ENCODE results near the gene TUBB6. TPM values are rescaled to one million over a fixed set of nuclear protein-coding genes. Genes with fewer than 3 reads are reported as not detected.

TUBB6 gene
- total RNA-seq, 1 experiment from 2014 or later, result 240 TPM

DNA sequence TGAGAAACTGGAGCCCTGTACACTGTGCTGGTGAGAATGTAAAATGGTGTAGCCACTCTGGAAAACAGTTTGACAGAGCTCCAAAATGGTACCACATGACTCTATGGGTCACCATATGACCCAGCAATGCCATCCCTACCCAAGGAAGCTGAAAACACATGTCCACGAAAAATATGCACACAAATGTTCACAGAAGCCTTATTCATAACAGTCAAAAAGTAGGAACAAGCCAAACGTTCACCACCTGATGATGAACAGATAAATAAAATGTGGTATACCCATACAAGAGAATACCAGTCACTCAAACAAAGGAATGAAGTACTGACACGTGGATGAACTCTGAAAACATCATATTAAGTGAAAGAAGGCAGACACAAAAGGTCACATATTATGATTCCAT is 64.4 kb downstream of the TUBB6 start:
- DNase-seq (ENCODE audit: low spot score) (no peak), ATAC-seq (no peak)
- Mint-ChIP-seq H3K9me3 (no peaks in the 10 kb centered on the region), H3K4me1 (peaks cover 34% of the 10 kb centered on the region), H3K4me3 (no peak overlapping the region), H3K36me3 (peaks cover 23% of the 10 kb centered on the region), H3K27me3 (ENCODE audit: low read depth) (no peaks in the 10 kb centered on the region), H3K27ac (no peak overlapping the region)
- CTCF ChIA-PET, result interaction anchor here (2.1 kb wide), 1 partner anchor 44 kb away, joined by 9 read pairs; no protein-coding TSS in a partner anchor
- no peak for TF ChIP-seq OVOL2 (CRISPR knock-in tag; IDR thresholded peaks at IDR 0.05; ENCODE audit: borderline replicate concordance)
- no peak for TF ChIP-seq SP1 (CRISPR knock-in tag; conservative IDR thresholded peaks at IDR 0.05)
- no peak for TF ChIP-seq TCF7 (CRISPR knock-in tag; IDR thresholded peaks at IDR 0.05; ENCODE audit: low read depth)
- TF ChIP-seq TEAD1 (CRISPR knock-in tag; IDR thresholded peaks at IDR 0.05), result no peak
- TF ChIP-seq, protein P1, sequence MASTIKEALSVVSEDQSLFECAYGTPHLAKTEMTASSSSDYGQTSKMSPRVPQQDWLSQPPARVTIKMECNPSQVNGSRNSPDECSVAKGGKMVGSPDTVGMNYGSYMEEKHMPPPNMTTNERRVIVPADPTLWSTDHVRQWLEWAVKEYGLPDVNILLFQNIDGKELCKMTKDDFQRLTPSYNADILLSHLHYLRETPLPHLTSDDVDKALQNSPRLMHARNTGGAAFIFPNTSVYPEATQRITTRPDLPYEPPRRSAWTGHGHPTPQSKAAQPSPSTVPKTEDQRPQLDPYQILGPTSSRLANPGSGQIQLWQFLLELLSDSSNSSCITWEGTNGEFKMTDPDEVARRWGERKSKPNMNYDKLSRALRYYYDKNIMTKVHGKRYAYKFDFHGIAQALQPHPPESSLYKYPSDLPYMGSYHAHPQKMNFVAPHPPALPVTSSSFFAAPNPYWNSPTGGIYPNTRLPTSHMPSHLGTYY (CRISPR knock-in tag; IDR thresholded peaks at IDR 0.05), result no peak
- TF ChIP-seq NR2C2 (CRISPR knock-in tag; IDR thresholded peaks at IDR 0.05), result no peak
- no peak for TF ChIP-seq ETV6 (CRISPR knock-in tag; IDR thresholded peaks at IDR 0.05)
- no peak for TF ChIP-seq ATF1 (CRISPR knock-in tag; IDR thresholded peaks at IDR 0.05)
- POLR2A ChIA-PET, result no interaction called here

DNA sequence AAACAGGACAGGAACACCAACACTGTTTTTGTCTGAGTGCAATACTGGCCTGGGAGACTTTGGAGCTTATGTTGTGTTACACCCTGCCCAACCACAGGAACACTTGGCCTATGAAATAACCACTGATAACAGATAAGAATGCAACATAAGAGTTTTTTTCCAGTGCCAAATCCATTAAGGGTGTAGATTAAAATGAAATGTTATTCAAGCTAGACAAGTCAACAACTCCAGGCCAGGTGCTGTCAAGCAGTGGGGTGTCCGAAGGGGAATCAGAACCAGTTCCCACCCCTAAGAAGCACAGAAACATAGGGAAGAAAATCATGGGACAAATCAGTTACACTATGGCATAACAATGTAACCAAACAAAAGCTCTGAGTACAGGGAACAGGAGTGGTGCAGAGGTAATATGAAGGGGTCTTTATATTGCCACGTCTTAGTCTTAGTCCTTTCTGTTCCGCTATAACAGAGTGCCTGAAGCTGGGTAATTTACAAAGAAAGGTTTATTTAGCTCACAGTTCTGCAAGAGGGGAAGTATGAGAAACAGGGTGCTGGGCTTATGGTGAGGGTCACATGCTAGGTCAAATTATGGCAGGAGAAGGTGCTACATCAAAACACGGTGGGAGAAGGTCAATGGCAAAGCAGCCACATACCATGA is 65.2 kb downstream of the TUBB6 start:
- H3K27ac Mint-ChIP-seq, result peak overlapping the region; percentile 13; the same call in 1 of the 2 replicates
- H3K27me3 Mint-ChIP-seq (ENCODE audit: low read depth), result no peaks in the 10 kb centered on the region
- POLR2A ChIA-PET, result no interaction called here
- CTCF ChIA-PET, result interaction anchor here (0.6 to 2.1 kb wide), 3 partner anchors 45 to 90 kb away, joined by 3 to 9 read pairs (median 3); no protein-coding TSS in a partner anchor
- DNase-seq (ENCODE audit: low spot score) (no peak), ATAC-seq (no peak)
- H3K9me3 Mint-ChIP-seq, result no peaks in the 10 kb centered on the region
- H3K4me1 Mint-ChIP-seq, result peaks cover 39% of the 10 kb centered on the region
- TF ChIP-seq, protein P2, sequence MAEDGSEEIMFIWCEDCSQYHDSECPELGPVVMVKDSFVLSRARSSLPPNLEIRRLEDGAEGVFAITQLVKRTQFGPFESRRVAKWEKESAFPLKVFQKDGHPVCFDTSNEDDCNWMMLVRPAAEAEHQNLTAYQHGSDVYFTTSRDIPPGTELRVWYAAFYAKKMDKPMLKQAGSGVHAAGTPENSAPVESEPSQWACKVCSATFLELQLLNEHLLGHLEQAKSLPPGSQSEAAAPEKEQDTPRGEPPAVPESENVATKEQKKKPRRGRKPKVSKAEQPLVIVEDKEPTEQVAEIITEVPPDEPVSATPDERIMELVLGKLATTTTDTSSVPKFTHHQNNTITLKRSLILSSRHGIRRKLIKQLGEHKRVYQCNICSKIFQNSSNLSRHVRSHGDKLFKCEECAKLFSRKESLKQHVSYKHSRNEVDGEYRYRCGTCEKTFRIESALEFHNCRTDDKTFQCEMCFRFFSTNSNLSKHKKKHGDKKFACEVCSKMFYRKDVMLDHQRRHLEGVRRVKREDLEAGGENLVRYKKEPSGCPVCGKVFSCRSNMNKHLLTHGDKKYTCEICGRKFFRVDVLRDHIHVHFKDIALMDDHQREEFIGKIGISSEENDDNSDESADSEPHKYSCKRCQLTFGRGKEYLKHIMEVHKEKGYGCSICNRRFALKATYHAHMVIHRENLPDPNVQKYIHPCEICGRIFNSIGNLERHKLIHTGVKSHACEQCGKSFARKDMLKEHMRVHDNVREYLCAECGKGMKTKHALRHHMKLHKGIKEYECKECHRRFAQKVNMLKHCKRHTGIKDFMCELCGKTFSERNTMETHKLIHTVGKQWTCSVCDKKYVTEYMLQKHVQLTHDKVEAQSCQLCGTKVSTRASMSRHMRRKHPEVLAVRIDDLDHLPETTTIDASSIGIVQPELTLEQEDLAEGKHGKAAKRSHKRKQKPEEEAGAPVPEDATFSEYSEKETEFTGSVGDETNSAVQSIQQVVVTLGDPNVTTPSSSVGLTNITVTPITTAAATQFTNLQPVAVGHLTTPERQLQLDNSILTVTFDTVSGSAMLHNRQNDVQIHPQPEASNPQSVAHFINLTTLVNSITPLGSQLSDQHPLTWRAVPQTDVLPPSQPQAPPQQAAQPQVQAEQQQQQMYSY (CRISPR knock-in tag; IDR thresholded peaks at IDR 0.05), result no peak
- TF ChIP-seq, protein P3, sequence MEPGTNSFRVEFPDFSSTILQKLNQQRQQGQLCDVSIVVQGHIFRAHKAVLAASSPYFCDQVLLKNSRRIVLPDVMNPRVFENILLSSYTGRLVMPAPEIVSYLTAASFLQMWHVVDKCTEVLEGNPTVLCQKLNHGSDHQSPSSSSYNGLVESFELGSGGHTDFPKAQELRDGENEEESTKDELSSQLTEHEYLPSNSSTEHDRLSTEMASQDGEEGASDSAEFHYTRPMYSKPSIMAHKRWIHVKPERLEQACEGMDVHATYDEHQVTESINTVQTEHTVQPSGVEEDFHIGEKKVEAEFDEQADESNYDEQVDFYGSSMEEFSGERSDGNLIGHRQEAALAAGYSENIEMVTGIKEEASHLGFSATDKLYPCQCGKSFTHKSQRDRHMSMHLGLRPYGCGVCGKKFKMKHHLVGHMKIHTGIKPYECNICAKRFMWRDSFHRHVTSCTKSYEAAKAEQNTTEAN (CRISPR knock-in tag; IDR thresholded peaks at IDR 0.05), result no peak
- TF ChIP-seq, protein P4, sequence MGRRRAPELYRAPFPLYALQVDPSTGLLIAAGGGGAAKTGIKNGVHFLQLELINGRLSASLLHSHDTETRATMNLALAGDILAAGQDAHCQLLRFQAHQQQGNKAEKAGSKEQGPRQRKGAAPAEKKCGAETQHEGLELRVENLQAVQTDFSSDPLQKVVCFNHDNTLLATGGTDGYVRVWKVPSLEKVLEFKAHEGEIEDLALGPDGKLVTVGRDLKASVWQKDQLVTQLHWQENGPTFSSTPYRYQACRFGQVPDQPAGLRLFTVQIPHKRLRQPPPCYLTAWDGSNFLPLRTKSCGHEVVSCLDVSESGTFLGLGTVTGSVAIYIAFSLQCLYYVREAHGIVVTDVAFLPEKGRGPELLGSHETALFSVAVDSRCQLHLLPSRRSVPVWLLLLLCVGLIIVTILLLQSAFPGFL (CRISPR knock-in tag; IDR thresholded peaks at IDR 0.05; ENCODE audit: borderline replicate concordance), result no peak
- TF ChIP-seq CBFB (CRISPR knock-in tag; IDR thresholded peaks at IDR 0.05; ENCODE audit: low read depth) (no peak), NFE2L1 (CRISPR knock-in tag; IDR thresholded peaks at IDR 0.05) (no peak), ZNF317 (CRISPR knock-in tag; IDR thresholded peaks at IDR 0.05; ENCODE audit: borderline replicate concordance, low read depth) (no peak), CREB1 (CRISPR knock-in tag; IDR thresholded peaks at IDR 0.05) (no peak), ESRRA (CRISPR knock-in tag; IDR thresholded peaks at IDR 0.05; ENCODE audit: borderline replicate concordance) (no peak), TP53 (CRISPR knock-in tag; IDR thresholded peaks at IDR 0.05) (no peak), ZNF671 (CRISPR knock-in tag; IDR thresholded peaks at IDR 0.05) (no peak), SP1 (CRISPR knock-in tag; conservative IDR thresholded peaks at IDR 0.05) (no peak), NFYB (CRISPR knock-in tag; conservative IDR thresholded peaks at IDR 0.05; ENCODE audit: low read depth) (no peak)
- TF ChIP-seq, protein P5, sequence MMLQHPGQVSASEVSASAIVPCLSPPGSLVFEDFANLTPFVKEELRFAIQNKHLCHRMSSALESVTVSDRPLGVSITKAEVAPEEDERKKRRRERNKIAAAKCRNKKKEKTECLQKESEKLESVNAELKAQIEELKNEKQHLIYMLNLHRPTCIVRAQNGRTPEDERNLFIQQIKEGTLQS (CRISPR knock-in tag; conservative IDR thresholded peaks at IDR 0.05), result no peak
- TF ChIP-seq, protein P6, sequence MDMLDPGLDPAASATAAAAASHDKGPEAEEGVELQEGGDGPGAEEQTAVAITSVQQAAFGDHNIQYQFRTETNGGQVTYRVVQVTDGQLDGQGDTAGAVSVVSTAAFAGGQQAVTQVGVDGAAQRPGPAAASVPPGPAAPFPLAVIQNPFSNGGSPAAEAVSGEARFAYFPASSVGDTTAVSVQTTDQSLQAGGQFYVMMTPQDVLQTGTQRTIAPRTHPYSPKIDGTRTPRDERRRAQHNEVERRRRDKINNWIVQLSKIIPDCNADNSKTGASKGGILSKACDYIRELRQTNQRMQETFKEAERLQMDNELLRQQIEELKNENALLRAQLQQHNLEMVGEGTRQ (CRISPR knock-in tag; IDR thresholded peaks at IDR 0.05), result no peak
- TF ChIP-seq, protein P7, sequence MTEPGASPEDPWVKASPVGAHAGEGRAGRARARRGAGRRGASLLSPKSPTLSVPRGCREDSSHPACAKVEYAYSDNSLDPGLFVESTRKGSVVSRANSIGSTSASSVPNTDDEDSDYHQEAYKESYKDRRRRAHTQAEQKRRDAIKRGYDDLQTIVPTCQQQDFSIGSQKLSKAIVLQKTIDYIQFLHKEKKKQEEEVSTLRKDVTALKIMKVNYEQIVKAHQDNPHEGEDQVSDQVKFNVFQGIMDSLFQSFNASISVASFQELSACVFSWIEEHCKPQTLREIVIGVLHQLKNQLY (CRISPR knock-in tag; IDR thresholded peaks at IDR 0.05), result no peak
- H3K36me3 Mint-ChIP-seq, result peaks cover 19% of the 10 kb centered on the region
- H3K4me3 Mint-ChIP-seq, result no peak overlapping the region

Measured in WTC11 (cell line).